ENCODE results near the gene GNG14.

DNA sequence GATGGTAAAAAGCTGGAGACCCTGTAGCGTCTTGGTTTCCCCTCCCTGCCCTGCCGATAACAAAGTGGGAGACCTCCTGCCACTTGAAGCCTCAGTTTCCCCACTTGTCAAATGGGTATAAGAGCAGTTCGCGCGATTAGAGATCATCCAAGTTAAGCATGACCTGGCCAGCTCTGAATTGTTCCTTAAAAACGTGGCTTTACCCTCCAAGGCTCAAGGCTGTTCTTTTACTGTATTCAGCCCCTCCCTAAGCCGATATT is 35.5 kb downstream of the GNG14 start:
- TF ChIP-seq POLR2AphosphoS5 (IDR thresholded peaks at IDR 0.05; ENCODE audit: low read depth) (no peak), ZNF331 (CRISPR knock-in tag; IDR thresholded peaks at IDR 0.05; ENCODE audit: low read depth) (no peak), CREB1 (CRISPR knock-in tag; IDR thresholded peaks at IDR 0.05; ENCODE audit: low read depth) (no peak), EZH2phosphoT487 (IDR thresholded peaks at IDR 0.05; ENCODE audit: unreplicated experiment) (no peak), NANOG (IDR thresholded peaks at IDR 0.05; ENCODE audit: borderline replicate concordance) (no peak)
- TF ChIP-seq, protein P1, sequence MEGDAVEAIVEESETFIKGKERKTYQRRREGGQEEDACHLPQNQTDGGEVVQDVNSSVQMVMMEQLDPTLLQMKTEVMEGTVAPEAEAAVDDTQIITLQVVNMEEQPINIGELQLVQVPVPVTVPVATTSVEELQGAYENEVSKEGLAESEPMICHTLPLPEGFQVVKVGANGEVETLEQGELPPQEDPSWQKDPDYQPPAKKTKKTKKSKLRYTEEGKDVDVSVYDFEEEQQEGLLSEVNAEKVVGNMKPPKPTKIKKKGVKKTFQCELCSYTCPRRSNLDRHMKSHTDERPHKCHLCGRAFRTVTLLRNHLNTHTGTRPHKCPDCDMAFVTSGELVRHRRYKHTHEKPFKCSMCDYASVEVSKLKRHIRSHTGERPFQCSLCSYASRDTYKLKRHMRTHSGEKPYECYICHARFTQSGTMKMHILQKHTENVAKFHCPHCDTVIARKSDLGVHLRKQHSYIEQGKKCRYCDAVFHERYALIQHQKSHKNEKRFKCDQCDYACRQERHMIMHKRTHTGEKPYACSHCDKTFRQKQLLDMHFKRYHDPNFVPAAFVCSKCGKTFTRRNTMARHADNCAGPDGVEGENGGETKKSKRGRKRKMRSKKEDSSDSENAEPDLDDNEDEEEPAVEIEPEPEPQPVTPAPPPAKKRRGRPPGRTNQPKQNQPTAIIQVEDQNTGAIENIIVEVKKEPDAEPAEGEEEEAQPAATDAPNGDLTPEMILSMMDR (conservative IDR thresholded peaks at IDR 0.05; ENCODE audit: low read depth in 2 of 2) = no peak
- TF ChIP-seq, protein P2, sequence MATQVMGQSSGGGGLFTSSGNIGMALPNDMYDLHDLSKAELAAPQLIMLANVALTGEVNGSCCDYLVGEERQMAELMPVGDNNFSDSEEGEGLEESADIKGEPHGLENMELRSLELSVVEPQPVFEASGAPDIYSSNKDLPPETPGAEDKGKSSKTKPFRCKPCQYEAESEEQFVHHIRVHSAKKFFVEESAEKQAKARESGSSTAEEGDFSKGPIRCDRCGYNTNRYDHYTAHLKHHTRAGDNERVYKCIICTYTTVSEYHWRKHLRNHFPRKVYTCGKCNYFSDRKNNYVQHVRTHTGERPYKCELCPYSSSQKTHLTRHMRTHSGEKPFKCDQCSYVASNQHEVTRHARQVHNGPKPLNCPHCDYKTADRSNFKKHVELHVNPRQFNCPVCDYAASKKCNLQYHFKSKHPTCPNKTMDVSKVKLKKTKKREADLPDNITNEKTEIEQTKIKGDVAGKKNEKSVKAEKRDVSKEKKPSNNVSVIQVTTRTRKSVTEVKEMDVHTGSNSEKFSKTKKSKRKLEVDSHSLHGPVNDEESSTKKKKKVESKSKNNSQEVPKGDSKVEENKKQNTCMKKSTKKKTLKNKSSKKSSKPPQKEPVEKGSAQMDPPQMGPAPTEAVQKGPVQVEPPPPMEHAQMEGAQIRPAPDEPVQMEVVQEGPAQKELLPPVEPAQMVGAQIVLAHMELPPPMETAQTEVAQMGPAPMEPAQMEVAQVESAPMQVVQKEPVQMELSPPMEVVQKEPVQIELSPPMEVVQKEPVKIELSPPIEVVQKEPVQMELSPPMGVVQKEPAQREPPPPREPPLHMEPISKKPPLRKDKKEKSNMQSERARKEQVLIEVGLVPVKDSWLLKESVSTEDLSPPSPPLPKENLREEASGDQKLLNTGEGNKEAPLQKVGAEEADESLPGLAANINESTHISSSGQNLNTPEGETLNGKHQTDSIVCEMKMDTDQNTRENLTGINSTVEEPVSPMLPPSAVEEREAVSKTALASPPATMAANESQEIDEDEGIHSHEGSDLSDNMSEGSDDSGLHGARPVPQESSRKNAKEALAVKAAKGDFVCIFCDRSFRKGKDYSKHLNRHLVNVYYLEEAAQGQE (IDR thresholded peaks at IDR 0.05; ENCODE audit: unreplicated experiment) = no peak
- TF ChIP-seq, protein P3, sequence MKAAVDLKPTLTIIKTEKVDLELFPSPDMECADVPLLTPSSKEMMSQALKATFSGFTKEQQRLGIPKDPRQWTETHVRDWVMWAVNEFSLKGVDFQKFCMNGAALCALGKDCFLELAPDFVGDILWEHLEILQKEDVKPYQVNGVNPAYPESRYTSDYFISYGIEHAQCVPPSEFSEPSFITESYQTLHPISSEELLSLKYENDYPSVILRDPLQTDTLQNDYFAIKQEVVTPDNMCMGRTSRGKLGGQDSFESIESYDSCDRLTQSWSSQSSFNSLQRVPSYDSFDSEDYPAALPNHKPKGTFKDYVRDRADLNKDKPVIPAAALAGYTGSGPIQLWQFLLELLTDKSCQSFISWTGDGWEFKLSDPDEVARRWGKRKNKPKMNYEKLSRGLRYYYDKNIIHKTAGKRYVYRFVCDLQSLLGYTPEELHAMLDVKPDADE (IDR thresholded peaks at IDR 0.05) = no peak

All from GM23338 (cell line).